Karpas-422 (cell line): Measurements from ENCODE around the gene LYPD1. TPM values are rescaled to one million over a fixed set of nuclear protein-coding genes. Genes with fewer than 3 reads are reported as not detected.

Experiments
- DNase-seq: peaks from one replicate; pipeline ENCODE4 v3.0.0-alpha.2; 2015
- H2AFZ ChIP-seq: fragments of 200-600 bp; sonication (generic); 2 replicates; pipeline ENCODE4 v1.6.1; 2014; ENCODE audit warnings: antibody characterized with exemption, low read length, mixed read lengths
- H3K27ac ChIP-seq: fragments of 200-600 bp; sonication (generic); 2 replicates; pipeline ENCODE4 v1.5.1; 2014; ENCODE audit warnings: mild to moderate bottlenecking, low read length, moderate library complexity
- H3K27me3 ChIP-seq: fragments of 200-600 bp; sonication (generic); 2 replicates; pipeline ENCODE4 v1.6.1; 2014; ENCODE audit warnings: low read length, mixed read lengths
- H3K36me3 ChIP-seq: fragments of 200-600 bp; sonication (generic); 2 replicates; pipeline ENCODE4 v1.6.1; 2014; ENCODE audit warnings: low read length, mixed read lengths; ENCODE audit not compliant: insufficient read depth
- H3K4me1 ChIP-seq: fragments of 200-600 bp; sonication (generic); 2 replicates; pipeline ENCODE4 v1.6.1; 2014; ENCODE audit warnings: mild to moderate bottlenecking, low read length, mixed read lengths
- H3K4me2 ChIP-seq: fragments of 200-600 bp; sonication (generic); 2 replicates; pipeline ENCODE4 v1.6.1; 2014; ENCODE audit warnings: low read length, low read depth, mild to moderate bottlenecking; ENCODE audit not compliant: poor library complexity, severe bottlenecking
- H3K4me3 ChIP-seq: fragments of 200-600 bp; sonication (generic); 2 replicates; pipeline ENCODE4 v1.5.1; 2014; ENCODE audit warnings: mild to moderate bottlenecking, antibody characterized with exemption, low read length, mixed read lengths
- H3K79me2 ChIP-seq: fragments of 200-600 bp; sonication (generic); 2 replicates; pipeline ENCODE4 v1.6.1; 2014; ENCODE audit warnings: mild to moderate bottlenecking, low read length, mixed read lengths
- H3K9ac ChIP-seq: fragments of 200-600 bp; sonication (generic); 2 replicates; pipeline ENCODE4 v1.6.0; 2014; ENCODE audit warnings: low read length
- H3K9me2 ChIP-seq: fragments of 200-600 bp; sonication (generic), shearing (Covaris generic); replicated peaks from 2 replicates; pipeline ENCODE4 v1.6.0; 2014; ENCODE audit warnings: mild to moderate bottlenecking, low read length, moderate library complexity; ENCODE audit not compliant: insufficient read depth
- H3K9me3 ChIP-seq: fragments of 300-700, 200-600 bp; sonication (generic); 2 replicates; pipeline ENCODE4 v1.6.1; 2014; ENCODE audit warnings: low read length, mixed read lengths
- H4K20me1 ChIP-seq: fragments of 200-600 bp; sonication (generic); 2 replicates; pipeline ENCODE4 v1.6.1; 2014; ENCODE audit warnings: mild to moderate bottlenecking, antibody characterized with exemption, low read length, low read depth; ENCODE audit not compliant: insufficient read depth
- total RNA-seq: library from RNA; depleted of rRNA; stranded (reverse); fragments of >200 nt; shearing (Covaris generic); gene quantifications from 2 replicates; pipeline ENCODE4 v1.2.3, GENCODE V29; 2014; ENCODE audit warnings: low replicate concordance

Gene LYPD1
- total RNA-seq, 1 experiment from 2014 or later = not detected

- peaks cover 10% of the 10 kb centered on the region; the same call in 1 of the 2 replicates for H3K4me1 ChIP-seq
- no peak overlapping the region for H3K27ac ChIP-seq
- H3K27me3 ChIP-seq = no peaks in the 10 kb centered on the region
- no peaks in the 10 kb centered on the region for H3K9me3 ChIP-seq
- DNase-seq = no peak
- no peak overlapping the region for H3K4me2 ChIP-seq
- H3K4me3 ChIP-seq = no peak overlapping the region
- no peaks in the 10 kb centered on the region for H3K79me2 ChIP-seq
- H3K36me3 ChIP-seq = no peaks in the 10 kb centered on the region
- H3K9me2 ChIP-seq = no peaks in the 10 kb centered on the region
- H3K9ac ChIP-seq = no peak overlapping the region
- H2AFZ ChIP-seq = no peak overlapping the region
- H4K20me1 ChIP-seq = no peaks in the 10 kb centered on the region
These were observed 54.5 kb downstream of the LYPD1 start for GRCh38 chr2:132615329-132616085.

GRCh38 chr2:132611719-132612118 is 58.3 kb downstream of the LYPD1 start:
- no peak overlapping the region for H3K4me3 ChIP-seq
- no peak overlapping the region for H2AFZ ChIP-seq
- peaks cover 10% of the 10 kb centered on the region; the same call in 1 of the 2 replicates for H3K4me1 ChIP-seq
- no peaks in the 10 kb centered on the region for H4K20me1 ChIP-seq
- H3K27ac ChIP-seq = no peak overlapping the region
- no peak overlapping the region for H3K9ac ChIP-seq
- H3K4me2 ChIP-seq = no peak overlapping the region
- DNase-seq = no peak
- no peaks in the 10 kb centered on the region for H3K9me3 ChIP-seq
- no peaks in the 10 kb centered on the region for H3K27me3 ChIP-seq
- H3K79me2 ChIP-seq = no peaks in the 10 kb centered on the region
- H3K9me2 ChIP-seq = no peaks in the 10 kb centered on the region
- no peaks in the 10 kb centered on the region for H3K36me3 ChIP-seq

GRCh38 chr2:132609101-132609890 is 60.7 kb downstream of the LYPD1 start:
- H3K9ac ChIP-seq = no peak overlapping the region
- peaks cover 19% of the 10 kb centered on the region for H3K4me1 ChIP-seq
- no peaks in the 10 kb centered on the region for H3K9me3 ChIP-seq
- no peaks in the 10 kb centered on the region for H3K9me2 ChIP-seq
- DNase-seq = no peak
- H4K20me1 ChIP-seq = no peaks in the 10 kb centered on the region
- no peak overlapping the region for H2AFZ ChIP-seq
- no peak overlapping the region for H3K27ac ChIP-seq
- H3K79me2 ChIP-seq = no peaks in the 10 kb centered on the region
- no peak overlapping the region for H3K4me2 ChIP-seq
- no peaks in the 10 kb centered on the region for H3K36me3 ChIP-seq
- H3K4me3 ChIP-seq = no peak overlapping the region
- no peaks in the 10 kb centered on the region for H3K27me3 ChIP-seq

GRCh38 chr2:132608311-132608710 is 61.7 kb downstream of the LYPD1 start:
- H3K4me3 ChIP-seq = no peak overlapping the region
- H3K4me1 ChIP-seq = peaks cover 19% of the 10 kb centered on the region
- H3K79me2 ChIP-seq = no peaks in the 10 kb centered on the region
- no peaks in the 10 kb centered on the region for H3K9me2 ChIP-seq
- H3K36me3 ChIP-seq = no peaks in the 10 kb centered on the region
- H3K27ac ChIP-seq = no peak overlapping the region
- H3K4me2 ChIP-seq = no peak overlapping the region
- no peaks in the 10 kb centered on the region for H3K27me3 ChIP-seq
- H3K9ac ChIP-seq = no peak overlapping the region
- no peaks in the 10 kb centered on the region for H3K9me3 ChIP-seq
- DNase-seq = no peak
- H4K20me1 ChIP-seq = no peaks in the 10 kb centered on the region
- H2AFZ ChIP-seq = no peak overlapping the region

- no peak overlapping the region for H2AFZ ChIP-seq
- no peaks in the 10 kb centered on the region for H3K9me3 ChIP-seq
- no peak overlapping the region for H3K9ac ChIP-seq
- peaks cover 19% of the 10 kb centered on the region for H3K4me1 ChIP-seq
- no peaks in the 10 kb centered on the region for H3K79me2 ChIP-seq
- H3K27me3 ChIP-seq = no peaks in the 10 kb centered on the region
- DNase-seq = no peak
- H3K9me2 ChIP-seq = no peaks in the 10 kb centered on the region
- no peaks in the 10 kb centered on the region for H3K36me3 ChIP-seq
- no peaks in the 10 kb centered on the region for H4K20me1 ChIP-seq
- H3K27ac ChIP-seq = no peak overlapping the region
- no peak overlapping the region for H3K4me2 ChIP-seq
- H3K4me3 ChIP-seq = no peak overlapping the region
These were observed 62.4 kb downstream of the LYPD1 start for GRCh38 chr2:132607426-132608090.

GRCh38 chr2:132606649-132607048 is 63.4 kb downstream of the LYPD1 start:
- Histone ChIP-seq H3K36me3 (no peaks in the 10 kb centered on the region), H3K27me3 (no peaks in the 10 kb centered on the region), H3K9ac (no peak overlapping the region), H3K27ac (no peak overlapping the region), H2AFZ (no peak overlapping the region), H3K4me1 (peaks cover 18% of the 10 kb centered on the region), H3K4me3 (no peak overlapping the region), H3K9me3 (no peaks in the 10 kb centered on the region), H3K79me2 (no peaks in the 10 kb centered on the region), H4K20me1 (no peaks in the 10 kb centered on the region), H3K9me2 (no peaks in the 10 kb centered on the region), H3K4me2 (no peak overlapping the region)
- DNase-seq = no peak

- Histone ChIP-seq H3K27ac (no peak overlapping the region), H4K20me1 (no peaks in the 10 kb centered on the region), H3K9ac (no peak overlapping the region), H3K36me3 (no peaks in the 10 kb centered on the region), H3K4me1 (peaks cover 9% of the 10 kb centered on the region), H3K27me3 (no peaks in the 10 kb centered on the region), H3K9me2 (no peaks in the 10 kb centered on the region), H3K9me3 (no peaks in the 10 kb centered on the region), H2AFZ (no peak overlapping the region), H3K4me3 (no peak overlapping the region), H3K79me2 (no peaks in the 10 kb centered on the region), H3K4me2 (peak overlapping the region; percentile 18)
- DNase-seq = peak; percentile 42
These were observed 64.5 kb downstream of the LYPD1 start for GRCh38 chr2:132605236-132606180.
